Subcutaneous adipose tissue (tissue), 4 donors: ENCODE data around the gene EVA1C. TPM values are rescaled to one million over a fixed set of nuclear protein-coding genes. Genes with fewer than 3 reads are reported as not detected.

Experiments
- total RNA-seq, 4 donors: library from RNA; depleted of rRNA; stranded (reverse); fragments of >200 nt; gene quantifications; one replicate each; pipeline ENCODE4 v1.1.0, GENCODE V29; 2016
- TF ChIP-seq, protein P1 (sequence below): fragments of 450-650 bp; IDR thresholded peaks from one replicate; pipeline ENCODE4 v1.5.1; 2016; ENCODE audit warnings: low read depth, mild to moderate bottlenecking, control low read depth, antibody characterized with exemption, moderate library complexity

Gene EVA1C
- total RNA-seq, 4 donors from 2014 or later = 20.1 to 56.1 (median 32.9) TPM

DNA sequence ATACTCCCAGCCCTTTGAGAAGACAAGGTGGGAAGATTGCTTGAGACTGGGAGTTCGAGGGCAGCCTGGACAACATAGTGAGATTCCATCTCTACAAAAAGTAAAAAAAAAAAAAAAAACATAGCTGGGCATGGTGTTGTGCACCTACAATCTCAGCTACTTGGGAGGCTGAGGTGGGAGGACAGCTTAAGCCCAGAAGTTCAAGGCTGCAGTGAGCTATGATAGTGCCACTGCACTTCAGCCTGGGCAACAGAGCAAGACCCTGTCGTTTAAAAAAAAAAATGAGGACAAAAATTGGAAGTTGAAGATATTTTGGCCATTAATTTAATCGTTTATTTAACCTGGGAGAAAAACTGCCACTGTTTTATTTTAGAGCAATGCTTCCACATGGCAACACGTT is 20.8 kb upstream of the EVA1C start:
- TF ChIP-seq, protein P1, sequence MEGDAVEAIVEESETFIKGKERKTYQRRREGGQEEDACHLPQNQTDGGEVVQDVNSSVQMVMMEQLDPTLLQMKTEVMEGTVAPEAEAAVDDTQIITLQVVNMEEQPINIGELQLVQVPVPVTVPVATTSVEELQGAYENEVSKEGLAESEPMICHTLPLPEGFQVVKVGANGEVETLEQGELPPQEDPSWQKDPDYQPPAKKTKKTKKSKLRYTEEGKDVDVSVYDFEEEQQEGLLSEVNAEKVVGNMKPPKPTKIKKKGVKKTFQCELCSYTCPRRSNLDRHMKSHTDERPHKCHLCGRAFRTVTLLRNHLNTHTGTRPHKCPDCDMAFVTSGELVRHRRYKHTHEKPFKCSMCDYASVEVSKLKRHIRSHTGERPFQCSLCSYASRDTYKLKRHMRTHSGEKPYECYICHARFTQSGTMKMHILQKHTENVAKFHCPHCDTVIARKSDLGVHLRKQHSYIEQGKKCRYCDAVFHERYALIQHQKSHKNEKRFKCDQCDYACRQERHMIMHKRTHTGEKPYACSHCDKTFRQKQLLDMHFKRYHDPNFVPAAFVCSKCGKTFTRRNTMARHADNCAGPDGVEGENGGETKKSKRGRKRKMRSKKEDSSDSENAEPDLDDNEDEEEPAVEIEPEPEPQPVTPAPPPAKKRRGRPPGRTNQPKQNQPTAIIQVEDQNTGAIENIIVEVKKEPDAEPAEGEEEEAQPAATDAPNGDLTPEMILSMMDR = no peak

DNA sequence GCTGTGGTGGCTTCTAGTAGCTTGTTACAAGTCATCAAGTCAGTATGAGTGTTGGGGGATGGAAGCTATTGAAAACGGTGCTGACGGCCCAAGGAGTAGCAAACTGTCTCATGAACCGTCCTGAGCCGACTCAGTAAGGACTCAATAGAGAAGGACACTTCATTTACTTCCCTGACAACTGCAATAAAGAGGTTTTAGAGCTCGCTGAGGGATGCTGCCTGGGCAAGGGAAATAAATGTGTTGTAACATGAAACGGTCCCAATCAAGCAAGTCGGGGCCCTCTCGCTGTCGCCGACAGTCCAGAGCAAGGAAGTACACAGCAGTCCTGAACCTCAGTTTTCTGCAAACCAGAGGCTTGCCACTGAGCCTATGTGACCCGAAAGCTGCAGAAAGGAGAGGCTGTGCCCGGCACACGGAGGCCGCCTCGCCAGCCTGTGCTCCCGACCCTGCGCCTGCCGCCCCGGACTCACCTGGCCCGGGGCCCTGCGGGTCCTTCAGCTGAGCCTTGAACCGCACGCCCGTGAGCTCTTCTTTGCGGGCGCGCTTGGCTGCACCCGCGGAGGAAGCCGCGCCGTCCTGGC is 20.1 kb upstream of the EVA1C start:
- TF ChIP-seq, protein P1 = no peak

DNA sequence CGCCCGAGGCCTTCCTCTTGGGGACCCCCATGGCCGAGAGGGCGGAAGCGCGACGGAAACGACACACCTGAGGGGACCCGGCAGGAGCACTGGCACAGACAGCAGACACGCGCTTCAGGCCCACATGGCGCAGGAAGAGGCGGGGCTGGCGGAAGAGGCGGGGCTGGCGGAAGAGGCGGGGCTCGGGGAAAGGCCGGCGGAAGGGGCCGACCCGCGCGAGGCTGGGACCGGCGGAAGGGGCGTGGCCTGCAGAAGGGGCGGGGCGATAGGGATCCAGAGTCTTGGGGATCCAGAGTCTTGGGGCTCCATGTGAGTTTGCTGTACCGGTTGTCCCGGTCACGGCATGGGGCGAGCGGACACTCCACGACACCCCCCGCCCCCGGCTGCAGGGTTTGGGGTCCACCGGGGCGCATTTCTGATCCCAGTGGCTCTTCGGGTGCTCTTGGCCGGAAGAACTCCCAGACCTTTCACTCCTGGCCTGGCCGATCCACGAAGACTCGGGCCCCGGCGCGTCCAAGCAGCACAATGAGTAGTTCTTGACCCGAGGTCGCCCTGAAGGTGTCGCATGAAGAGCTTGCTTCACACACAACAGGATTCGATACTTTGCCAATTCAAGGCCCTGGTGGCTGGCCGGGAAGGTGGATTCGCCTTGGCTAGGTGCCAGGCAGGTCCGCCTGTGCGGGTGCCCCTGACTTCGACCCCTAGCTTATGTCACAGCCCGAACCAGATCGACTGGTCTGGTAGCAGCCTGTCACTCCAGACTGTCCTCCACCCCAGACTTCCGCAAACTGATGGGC is 19.4 kb upstream of the EVA1C start, which contains the start of gene URB1:
TSS of gene URB1 (minus strand) at position 133 of the 797 bp plus-strand sequence. CDS start at position 31, 102 bp downstream.
- TF ChIP-seq, protein P1 = no peak

DNA sequence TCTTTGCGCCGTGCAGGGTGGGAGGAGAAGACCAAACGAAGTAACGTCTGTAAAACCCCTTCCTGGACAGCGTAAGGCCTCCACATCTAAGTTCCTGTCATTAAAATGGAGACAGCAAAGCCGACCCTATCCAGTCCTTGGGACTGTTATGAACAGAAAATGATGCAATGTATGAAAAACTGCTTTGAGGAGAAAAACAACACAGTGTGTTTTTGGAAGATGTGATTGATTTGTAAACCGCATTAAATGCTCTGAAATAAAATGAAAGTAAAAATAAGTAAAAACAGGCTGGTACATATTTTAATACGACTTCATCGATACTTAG is 18.9 kb upstream of the EVA1C start:
- TF ChIP-seq, protein P1 = no peak

DNA sequence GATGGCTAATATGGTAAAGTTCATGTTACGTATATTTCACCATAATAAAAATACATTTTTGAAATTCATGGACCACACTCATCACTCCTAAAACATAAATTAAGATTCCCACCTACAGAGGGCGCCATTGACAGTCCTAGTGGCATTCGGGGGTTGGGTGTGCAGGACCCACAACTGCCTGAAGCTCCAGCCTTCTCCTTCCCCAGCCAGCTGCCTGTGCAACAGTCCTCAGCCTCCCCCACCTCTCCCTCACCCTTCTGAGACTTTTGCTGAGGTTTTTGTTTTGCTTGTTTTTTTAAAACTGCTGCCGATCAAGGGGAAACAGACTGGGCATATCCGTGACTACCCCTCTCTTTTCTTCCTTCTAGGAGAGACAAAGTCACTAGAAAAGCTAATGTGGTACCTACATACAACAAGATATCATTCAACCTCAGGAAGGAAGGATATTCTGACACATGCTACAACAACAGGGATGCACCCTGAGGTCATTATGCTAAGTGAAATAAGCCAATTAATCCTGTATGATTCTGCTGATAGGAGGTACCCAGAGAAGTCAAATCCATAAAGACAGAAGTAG is 9.2 kb upstream of the EVA1C start:
- TF ChIP-seq, protein P1 = no peak

DNA sequence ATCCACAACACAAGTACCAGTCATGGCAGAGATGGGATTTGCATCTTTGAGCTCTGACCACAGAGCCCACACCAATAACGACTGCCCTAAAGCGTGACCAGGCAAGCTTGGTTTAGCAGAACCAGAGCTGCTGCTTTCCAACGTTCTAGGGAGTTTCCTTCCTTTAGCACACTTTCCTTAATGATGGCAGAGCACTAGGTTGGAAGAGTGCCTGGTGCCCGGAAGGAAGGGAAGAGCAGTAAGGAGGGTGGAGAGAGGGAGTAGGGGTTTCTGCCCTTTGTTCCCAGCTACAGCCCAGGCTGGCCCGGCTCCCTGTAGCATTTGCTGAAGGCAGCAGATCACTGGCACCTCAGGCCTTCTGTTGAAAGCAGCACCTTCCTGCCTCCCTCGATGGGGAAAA is 6.1 kb upstream of the EVA1C start:
- TF ChIP-seq, protein P1 = no peak

DNA sequence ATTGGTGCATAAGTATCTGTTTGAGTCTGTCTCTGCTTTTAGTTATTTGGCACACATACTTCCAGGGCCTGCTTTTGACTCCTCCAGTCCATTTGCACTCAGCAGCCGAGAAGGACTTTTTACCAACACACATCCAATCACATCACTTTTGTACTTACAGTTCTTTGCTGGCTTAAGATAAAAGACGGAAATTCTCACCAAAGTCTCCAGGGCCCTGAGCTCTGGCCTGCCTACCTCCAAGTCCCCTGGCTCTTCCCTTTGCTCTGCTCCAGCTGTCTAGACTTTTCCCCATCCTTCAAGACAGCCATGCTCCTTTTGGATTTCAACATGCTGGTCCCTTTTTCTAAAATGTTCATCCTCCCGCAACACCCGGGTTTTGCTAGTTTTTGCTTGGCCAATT is 2.2 kb upstream of the EVA1C start:
- TF ChIP-seq, protein P1 = no peak
